GM12864 (cell line): ENCODE data around the gene TRIM63.

Experiments used
- DNase-seq: peaks from one replicate; pipeline ENCODE4 v3.0.0-alpha.2; 2011; ENCODE audit warnings: low read depth
- H3K4me3 ChIP-seq: 2 replicates; pipeline ENCODE4 v1.5.1; 2011; ENCODE audit warnings: mild to moderate bottlenecking, low read depth, low read length, control low read depth
- CTCF ChIP-seq: IDR thresholded peaks from 2 replicates; pipeline ENCODE4 v1.5.1; 2011; ENCODE audit warnings: low read depth, mild to moderate bottlenecking, moderate library complexity, low read length, control low read depth, inconsistent platforms; ENCODE audit errors: missing control alignments

The TRIM63 gene

GRCh38 chr1:26029054-26029863 lies 38.2 kb downstream of the TRIM63 start:
- TF ChIP-seq CTCF: no peak
- DNase-seq: no peak
- H3K4me3 ChIP-seq: no peak overlapping the region

GRCh38 chr1:26028490-26028980 lies 38.9 kb downstream of the TRIM63 start:
- TF ChIP-seq CTCF: no peak
- H3K4me3 ChIP-seq: no peak overlapping the region
- DNase-seq: no peak

DNA sequence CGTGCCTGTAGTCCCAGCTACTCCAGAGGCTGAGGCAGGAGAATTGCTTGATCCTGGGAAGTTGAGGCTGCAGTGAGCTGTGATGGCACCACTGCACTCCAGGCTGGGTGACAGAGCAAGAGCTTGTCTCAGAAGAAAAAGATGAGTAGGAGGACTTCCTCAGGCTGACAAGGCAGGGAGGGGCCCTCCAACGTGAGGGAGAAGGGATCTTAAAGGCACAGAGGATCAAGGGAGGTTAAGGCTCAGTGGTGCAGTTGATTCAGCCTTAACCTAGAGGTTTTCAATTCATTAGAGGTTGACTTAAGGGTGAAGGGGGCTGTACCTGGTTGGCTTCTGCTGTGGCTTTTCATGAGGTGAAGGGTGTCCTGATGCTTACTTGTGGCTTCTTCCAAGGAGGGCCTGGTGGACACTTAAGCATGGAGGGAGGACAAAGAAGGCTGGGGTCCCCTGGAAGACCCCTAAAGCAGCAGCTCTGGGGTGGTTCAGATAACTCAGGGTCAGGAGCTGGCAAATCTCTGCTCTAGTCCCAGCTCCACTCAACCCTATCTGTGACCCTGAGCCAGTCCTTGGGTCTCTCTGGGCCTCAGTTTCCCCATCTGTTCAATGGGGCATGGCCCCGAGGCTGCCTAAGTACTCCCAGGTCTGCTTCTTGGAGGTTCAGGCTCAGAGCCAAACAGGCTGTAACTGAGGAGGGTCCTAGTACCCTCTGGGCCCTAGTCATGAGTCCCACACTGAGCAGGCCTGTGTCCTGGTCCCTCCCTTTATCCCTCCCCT lies 39.5 kb downstream of the TRIM63 start:
- DNase-seq: no peak
- no peak for TF ChIP-seq CTCF
- H3K4me3 ChIP-seq: no peak overlapping the region

DNA sequence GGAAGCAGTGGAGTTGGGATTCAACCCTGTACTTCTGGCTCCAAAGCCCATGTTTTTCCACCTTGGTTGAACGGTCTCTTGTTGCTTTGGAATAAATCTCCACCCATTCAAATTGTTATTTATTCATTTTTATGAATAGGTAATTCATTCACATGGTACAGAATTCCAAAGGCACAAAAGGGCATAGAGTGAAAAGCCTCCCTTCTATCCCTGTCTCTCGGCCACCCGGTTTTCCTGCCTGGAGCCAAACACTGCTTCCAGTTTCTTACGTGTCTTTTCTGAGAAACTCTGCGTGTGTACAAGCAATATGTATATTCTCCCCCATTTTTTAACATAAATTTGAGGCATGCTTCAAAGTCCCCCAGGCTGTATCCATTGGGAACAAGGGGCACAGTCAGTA lies 41.9 kb downstream of the TRIM63 start:
- TF ChIP-seq CTCF: no peak
- no peak for DNase-seq

DNA sequence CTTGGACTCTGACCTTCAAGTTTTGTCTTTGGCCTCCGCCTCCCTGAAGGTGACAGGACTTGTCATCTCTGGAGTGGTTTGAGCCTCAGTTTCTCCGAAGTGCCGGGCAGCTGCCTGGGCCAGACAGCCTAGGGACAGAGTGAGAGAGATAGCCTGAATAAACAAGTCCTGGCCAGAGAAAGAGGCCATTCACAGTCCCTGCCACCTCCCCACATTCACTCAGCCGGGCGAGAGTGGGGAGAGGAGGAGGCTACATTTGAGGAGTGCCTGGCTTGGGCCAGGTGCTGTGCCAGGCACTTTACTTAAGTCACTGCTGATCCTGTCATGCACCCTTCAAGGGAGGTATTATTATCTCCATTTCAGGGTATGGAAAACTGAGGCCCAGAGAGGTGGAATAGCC lies 42.4 kb downstream of the TRIM63 start:
- no peak overlapping the region for H3K4me3 ChIP-seq
- no peak for DNase-seq
- TF ChIP-seq CTCF: no peak

More for the DNA sequence above, 41.9 kb downstream of the TRIM63 start:
- H3K4me3 ChIP-seq: no peak overlapping the region

DNA sequence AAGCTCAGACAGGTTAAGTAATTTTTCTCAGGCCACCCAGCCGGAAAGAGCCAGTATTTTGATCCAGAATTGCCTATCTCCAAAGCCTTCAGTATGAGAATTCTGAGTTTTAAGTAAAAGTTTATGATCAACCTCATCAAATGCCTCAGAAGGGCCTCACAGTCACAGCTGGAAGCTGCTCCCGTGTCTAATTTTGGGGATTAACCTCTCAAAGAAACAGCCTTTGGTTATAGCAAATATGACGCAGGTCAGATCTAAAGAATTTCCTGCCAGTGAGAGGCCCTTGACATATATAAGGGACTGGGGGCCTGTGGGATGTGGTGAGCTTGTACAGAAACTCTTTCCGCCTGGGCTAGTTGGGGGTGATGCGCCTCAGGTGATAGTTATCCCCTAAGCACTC lies 43.6 kb downstream of the TRIM63 start:
- no peak overlapping the region for H3K4me3 ChIP-seq
- no peak for TF ChIP-seq CTCF
- no peak for DNase-seq
